ENCODE data around the gene TMC1. TPM values are rescaled to one million over a fixed set of nuclear protein-coding genes. Genes with fewer than 3 reads are reported as not detected.
"Not testable (repeated sequence)": the region's sequence is repeated elsewhere in the genome, so short reads cannot be mapped to it uniquely, and the experiment has no call there.

The TMC1 gene
- total and polyA plus RNA-seq, 2 of the 13 experiments (the other 11 are each of a cell fraction or from before 2014, with no cell fraction given) = 0.02 to 0.03 TPM

DNA sequence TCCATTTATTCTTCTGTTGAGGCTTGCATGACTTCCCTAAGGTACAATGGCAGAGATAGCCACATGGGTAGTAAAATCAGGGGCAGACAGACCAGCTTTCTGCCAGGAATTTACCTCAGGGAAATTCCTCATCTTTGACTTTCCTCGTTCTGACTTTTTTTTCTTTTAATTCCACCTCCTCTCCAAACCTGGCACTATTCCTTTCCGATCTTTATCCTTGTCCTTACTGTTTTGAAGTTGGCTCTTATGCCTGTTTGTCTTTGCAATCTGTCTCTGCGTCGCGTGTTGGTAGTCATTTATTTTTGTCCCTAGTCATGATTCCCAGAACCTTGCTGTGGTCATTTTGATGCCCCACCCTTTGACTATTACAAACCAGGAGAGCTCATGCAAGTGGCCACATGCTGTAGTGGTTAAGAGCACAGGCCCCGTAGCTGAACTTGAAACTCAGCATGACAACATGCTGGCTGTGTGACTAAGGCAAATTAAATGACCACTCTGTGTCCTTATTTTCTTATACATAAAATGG lies 19.0 kb downstream of the TMC1 start (continued):
- TF ChIP-seq, protein P1, sequence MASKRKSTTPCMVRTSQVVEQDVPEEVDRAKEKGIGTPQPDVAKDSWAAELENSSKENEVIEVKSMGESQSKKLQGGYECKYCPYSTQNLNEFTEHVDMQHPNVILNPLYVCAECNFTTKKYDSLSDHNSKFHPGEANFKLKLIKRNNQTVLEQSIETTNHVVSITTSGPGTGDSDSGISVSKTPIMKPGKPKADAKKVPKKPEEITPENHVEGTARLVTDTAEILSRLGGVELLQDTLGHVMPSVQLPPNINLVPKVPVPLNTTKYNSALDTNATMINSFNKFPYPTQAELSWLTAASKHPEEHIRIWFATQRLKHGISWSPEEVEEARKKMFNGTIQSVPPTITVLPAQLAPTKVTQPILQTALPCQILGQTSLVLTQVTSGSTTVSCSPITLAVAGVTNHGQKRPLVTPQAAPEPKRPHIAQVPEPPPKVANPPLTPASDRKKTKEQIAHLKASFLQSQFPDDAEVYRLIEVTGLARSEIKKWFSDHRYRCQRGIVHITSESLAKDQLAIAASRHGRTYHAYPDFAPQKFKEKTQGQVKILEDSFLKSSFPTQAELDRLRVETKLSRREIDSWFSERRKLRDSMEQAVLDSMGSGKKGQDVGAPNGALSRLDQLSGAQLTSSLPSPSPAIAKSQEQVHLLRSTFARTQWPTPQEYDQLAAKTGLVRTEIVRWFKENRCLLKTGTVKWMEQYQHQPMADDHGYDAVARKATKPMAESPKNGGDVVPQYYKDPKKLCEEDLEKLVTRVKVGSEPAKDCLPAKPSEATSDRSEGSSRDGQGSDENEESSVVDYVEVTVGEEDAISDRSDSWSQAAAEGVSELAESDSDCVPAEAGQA (IDR thresholded peaks at IDR 0.05; ENCODE audit: low read depth) = no peak
- TF ChIP-seq, protein P1 (CRISPR knock-in tag; IDR thresholded peaks at IDR 0.05; ENCODE audit: borderline replicate concordance) = no peak
- TF ChIP-seq MTA1 (CRISPR knock-in tag; IDR thresholded peaks at IDR 0.05; ENCODE audit: borderline replicate concordance) = no peak
- no peak for TF ChIP-seq ATF3 (CRISPR knock-in tag; IDR thresholded peaks at IDR 0.05)

GRCh38 chr9:72542537-72542833 lies 21.1 kb downstream of the TMC1 start:
- CTCF ChIA-PET (ENCODE audit: low intra/inter-chr PET ratio, low total read pairs); H2AFZ ChIP-seq (ENCODE audit: low read length); H3K27me3 ChIP-seq (ENCODE audit: control insufficient read depth in 1 of 2, insufficient read depth in 2 of 2, low read length in 2 of 2); H3K4me2 ChIP-seq (ENCODE audit: low read depth, low read length); intact Hi-C loops (cut with micrococcal nuclease; ENCODE audit: unreplicated experiment); FAIRE-seq; H3K4me3 ChIP-seq (replicated peaks in 1 of 3; ENCODE audit: insufficient read depth in 1 of 3, low read depth in 2 of 3, low read length in 3 of 3); H3K79me2 ChIP-seq (ENCODE audit: insufficient read depth, low read length); H3K4me1 ChIP-seq (ENCODE audit: insufficient read depth, low read length); H3K9me3 ChIP-seq (ENCODE audit: low read length); DNase-seq (ENCODE audit: low spot score); H4K20me1 ChIP-seq (ENCODE audit: insufficient read depth, low read length); ATAC-seq; H3K36me3 ChIP-seq (replicated peaks in 1 of 2; ENCODE audit: control insufficient read depth in 1 of 2, insufficient read depth in 2 of 2, low read length in 2 of 2); in situ Hi-C loops (cut with HindIII; ENCODE audit: extremely low pct_ligation_motif_present, low pct_unique_long_range_greater_than_20kb); BruUV-seq (replicated peaks); H3K9ac ChIP-seq (ENCODE audit: insufficient read depth, low read depth, low read length); H3K27ac ChIP-seq (ENCODE audit: extremely low read length, insufficient read depth, low read length): not testable (repeated sequence)
- POLR2A ChIA-PET = interaction anchor here (1.3 kb wide), 1 partner anchor 177 kb away, joined by 3 read pairs; the partner anchor contains the start of gene ZFAND5
- 71% methylated on average over 5 of the region's 5 CpGs for WGBS (ENCODE audit: low lambda C conversion rate)

Data from HepG2 (cell line).